IPS DF 4.7 (cell line): ENCODE data around the gene P2RX3.
"Not testable (repeated sequence)": the region's sequence is repeated elsewhere in the genome, so short reads cannot be mapped to it uniquely, and the experiment has no call there.

Experiments used
- DNase-seq: peaks from one replicate; pipeline ENCODE4 v3.0.0-alpha.2; 2013; ENCODE audit warnings: low spot score; ENCODE audit errors: extremely low read depth

Gene P2RX3

GRCh38 chr11:57348636-57349313 lies 10.6 kb downstream of the P2RX3 start:
- no peak for DNase-seq

- no peak for DNase-seq
Measured at GRCh38 chr11:57349491-57350274, 11.5 kb downstream of the P2RX3 start.

GRCh38 chr11:57353036-57353435 lies 14.9 kb downstream of the P2RX3 start:
- no peak for DNase-seq

GRCh38 chr11:57353446-57353845 lies 15.3 kb downstream of the P2RX3 start:
- DNase-seq = no peak

GRCh38 chr11:57353852-57354251 lies 15.7 kb downstream of the P2RX3 start:
- DNase-seq = no peak

GRCh38 chr11:57354699-57355098 lies 16.5 kb downstream of the P2RX3 start:
- DNase-seq = no peak

- DNase-seq = no peak
Measured at GRCh38 chr11:57356268-57356667, 18.1 kb downstream of the P2RX3 start.

GRCh38 chr11:57357310-57357709 lies 19.2 kb downstream of the P2RX3 start:
- no peak for DNase-seq

- no peak for DNase-seq
Measured at GRCh38 chr11:57357856-57358255, 19.7 kb downstream of the P2RX3 start.

- DNase-seq = no peak
Measured at GRCh38 chr11:57358543-57358961, 20.4 kb downstream of the P2RX3 start.

GRCh38 chr11:57358991-57359390 lies 20.8 kb downstream of the P2RX3 start:
- DNase-seq = no peak

GRCh38 chr11:57359396-57359795 lies 21.2 kb downstream of the P2RX3 start:
- no peak for DNase-seq

- DNase-seq = no peak
Measured at GRCh38 chr11:57359896-57360690, 21.9 kb downstream of the P2RX3 start.

GRCh38 chr11:57360991-57361390 lies 22.8 kb downstream of the P2RX3 start:
- DNase-seq = no peak

GRCh38 chr11:57361420-57361819 lies 23.3 kb downstream of the P2RX3 start:
- not testable (repeated sequence) for DNase-seq

- no peak for DNase-seq
Measured at GRCh38 chr11:57361926-57362325, 23.8 kb downstream of the P2RX3 start.

- DNase-seq = no peak
Measured at GRCh38 chr11:57363131-57364080, 25.3 kb downstream of the P2RX3 start.

GRCh38 chr11:57364851-57365660 lies 26.9 kb downstream of the P2RX3 start:
- DNase-seq = no peak

- no peak for DNase-seq
Measured at GRCh38 chr11:57368106-57368844, 30.1 kb downstream of the P2RX3 start.
